ENCODE results near the gene TNXB. TPM values are rescaled to one million over a fixed set of nuclear protein-coding genes. Genes with fewer than 3 reads are reported as not detected.
A peak's percentile ranks its signal among the peaks of the same experiment; 100 is the strongest.
"Not testable (repeated sequence)": the region's sequence is repeated elsewhere in the genome, so short reads cannot be mapped to it uniquely, and the experiment has no call there.

The TNXB gene
- total RNA-seq, 1 donor from 2014 or later, result 207 TPM

- peaks cover 28% of the 10 kb centered on the region for H3K4me1 ChIP-seq
- H3K36me3 ChIP-seq, result no peaks in the 10 kb centered on the region
- peak in 1 of 2 donors; percentile 94 for DNase-seq (ENCODE audit: extremely low spot score in 2 of 2)
- no peaks in the 10 kb centered on the region for H3K9me3 ChIP-seq
- no peak overlapping the region for H3K4me3 ChIP-seq
- intact Hi-C loops (cut with DNase I), result loop anchor here (2.0 kb wide), 2 partner anchors 36 to 62 kb away; partner anchors contain the start of gene TNXB
- TF ChIP-seq POLR2A (IDR thresholded peaks at IDR 0.05), result no peak
- peak; percentile 39 to 84 for TF ChIP-seq POLR2AphosphoS5 (IDR thresholded peaks at IDR 0.05; ENCODE audit: insufficient read depth in 1 of 2, low read depth in 1 of 2)
- H3K27ac ChIP-seq, result peak overlapping the region; percentile 88
- H3K27me3 ChIP-seq, result no peaks in the 10 kb centered on the region
Observed at GRCh38 chr6:32047084-32047478, 62.1 kb downstream of the TNXB start.

- Histone ChIP-seq H3K9me3 (no peaks in the 10 kb centered on the region), H3K36me3 (no peaks in the 10 kb centered on the region), H3K27me3 (no peaks in the 10 kb centered on the region), H3K4me3 (no peak overlapping the region), H3K4me1 (peaks cover 28% of the 10 kb centered on the region), H3K27ac (peak overlapping the region; percentile 88)
- TF ChIP-seq CTCF (IDR thresholded peaks at IDR 0.05), result no peak
- no peak for TF ChIP-seq POLR2A (IDR thresholded peaks at IDR 0.05)
- no peak for TF ChIP-seq POLR2AphosphoS5 (IDR thresholded peaks at IDR 0.05; ENCODE audit: insufficient read depth in 1 of 2, low read depth in 1 of 2)
- intact Hi-C loops (cut with DNase I), result loop anchor here (2.0 kb wide), 2 partner anchors 36 to 62 kb away; partner anchors contain the start of gene TNXB
- DNase-seq (ENCODE audit: extremely low spot score in 2 of 2), result peak in 1 of 2 donors; percentile 89
Observed at GRCh38 chr6:32046450-32047083, 62.6 kb downstream of the TNXB start.

GRCh38 chr6:32045811-32046449, 63.2 kb downstream of the TNXB start:
- Histone ChIP-seq H3K9me3 (no peaks in the 10 kb centered on the region), H3K4me3 (no peak overlapping the region), H3K27me3 (no peaks in the 10 kb centered on the region), H3K4me1 (peaks cover 28% of the 10 kb centered on the region), H3K27ac (peak overlapping the region; percentile 88), H3K36me3 (no peaks in the 10 kb centered on the region)
- intact Hi-C loops (cut with DNase I), result loop anchor here (2.0 kb wide), 2 partner anchors 37 to 63 kb away; partner anchors contain the start of gene TNXB
- TF ChIP-seq CTCF (IDR thresholded peaks at IDR 0.05) (no peak), POLR2AphosphoS5 (IDR thresholded peaks at IDR 0.05; ENCODE audit: insufficient read depth in 1 of 2, low read depth in 1 of 2) (no peak), POLR2A (IDR thresholded peaks at IDR 0.05) (no peak)
- peak in 1 of 2 donors; percentile 88 for DNase-seq (ENCODE audit: extremely low spot score in 2 of 2)

GRCh38 chr6:32044916-32045315, 64.2 kb downstream of the TNXB start:
- peaks cover 28% of the 10 kb centered on the region for H3K4me1 ChIP-seq
- H3K27me3 ChIP-seq; H3K36me3 ChIP-seq; DNase-seq (ENCODE audit: extremely low spot score in 2 of 2); H3K27ac ChIP-seq; intact Hi-C loops (cut with DNase I); H3K9me3 ChIP-seq; H3K4me3 ChIP-seq: not testable (repeated sequence)

- H3K27me3 ChIP-seq; H3K27ac ChIP-seq; DNase-seq (ENCODE audit: extremely low spot score in 2 of 2); H3K36me3 ChIP-seq; H3K4me3 ChIP-seq; H3K9me3 ChIP-seq; intact Hi-C loops (cut with DNase I): not testable (repeated sequence)
- peaks cover 28% of the 10 kb centered on the region for H3K4me1 ChIP-seq
Observed at GRCh38 chr6:32043589-32044380, 65.4 kb downstream of the TNXB start.

GRCh38 chr6:32042276-32042675, 66.9 kb downstream of the TNXB start:
- intact Hi-C loops (cut with DNase I); H3K9me3 ChIP-seq; H3K27me3 ChIP-seq; H3K36me3 ChIP-seq; DNase-seq (ENCODE audit: extremely low spot score in 2 of 2); H3K4me3 ChIP-seq; H3K27ac ChIP-seq: not testable (repeated sequence)
- peaks cover 13% of the 10 kb centered on the region for H3K4me1 ChIP-seq

GRCh38 chr6:32041385-32041784, 67.8 kb downstream of the TNXB start:
- DNase-seq (ENCODE audit: extremely low spot score in 2 of 2); intact Hi-C loops (cut with DNase I); H3K27me3 ChIP-seq; H3K9me3 ChIP-seq; H3K4me3 ChIP-seq; H3K4me1 ChIP-seq; H3K27ac ChIP-seq; H3K36me3 ChIP-seq: not testable (repeated sequence)

GRCh38 chr6:32041050-32041321, 68.2 kb downstream of the TNXB start:
- H3K27me3 ChIP-seq; H3K4me3 ChIP-seq; H3K9me3 ChIP-seq; H3K4me1 ChIP-seq; intact Hi-C loops (cut with DNase I); H3K27ac ChIP-seq; DNase-seq (ENCODE audit: extremely low spot score in 2 of 2); H3K36me3 ChIP-seq: not testable (repeated sequence)

GRCh38 chr6:32040299-32041049, 68.7 kb downstream of the TNXB start:
- DNase-seq (ENCODE audit: extremely low spot score in 2 of 2); H3K9me3 ChIP-seq; H3K27me3 ChIP-seq; H3K27ac ChIP-seq; intact Hi-C loops (cut with DNase I); H3K4me3 ChIP-seq; H3K36me3 ChIP-seq; H3K4me1 ChIP-seq: not testable (repeated sequence)
